GM04504 (cell line): ENCODE measurements around the gene TRMT11.
"Not testable (repeated sequence)": the region's sequence is repeated elsewhere in the genome, so short reads cannot be mapped to it uniquely, and the experiment has no call there.

Source experiments
- DNase-seq: peaks from one replicate; pipeline ENCODE4 v3.0.0-alpha.2; 2012; ENCODE audit warnings: low read depth

The TRMT11 gene

DNA sequence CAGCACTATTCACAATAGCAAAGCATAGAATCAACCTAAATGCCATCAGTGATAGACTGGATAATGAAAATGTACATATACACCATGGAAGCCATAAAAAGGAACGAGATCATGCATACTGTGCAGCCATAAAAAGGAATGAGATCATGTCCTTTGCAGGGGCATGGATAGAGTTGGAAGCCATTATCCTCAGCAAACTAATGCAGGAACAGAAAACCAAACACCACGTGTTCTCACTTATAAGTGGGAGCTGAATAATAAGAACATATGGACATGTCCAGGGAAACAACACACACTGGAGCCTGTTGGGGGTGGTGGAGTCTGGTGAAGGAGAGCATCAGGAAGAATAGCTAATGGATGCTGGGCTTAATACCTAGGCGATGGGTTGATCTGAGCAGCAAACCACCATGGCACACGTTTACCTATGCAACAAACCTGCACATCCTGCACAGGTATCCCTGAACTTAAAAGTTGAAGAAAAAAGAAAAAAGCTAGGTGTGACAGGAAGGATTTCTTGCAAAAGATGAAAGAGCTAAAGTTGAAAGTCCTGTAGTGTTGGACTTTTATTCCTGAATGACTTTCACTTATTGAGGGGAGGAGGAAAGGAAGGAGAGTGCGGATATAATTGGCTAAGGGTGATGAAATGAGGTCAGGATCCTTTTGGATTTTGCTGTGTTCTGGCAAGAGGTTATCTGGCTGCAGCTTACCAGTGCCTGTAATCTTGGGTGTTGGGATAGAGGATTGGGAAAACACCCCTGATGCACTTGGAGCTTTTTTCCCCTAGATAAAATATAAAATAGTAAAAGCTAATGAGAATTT lies 8.5 kb downstream of the TRMT11 start:
- DNase-seq = no peak

DNA sequence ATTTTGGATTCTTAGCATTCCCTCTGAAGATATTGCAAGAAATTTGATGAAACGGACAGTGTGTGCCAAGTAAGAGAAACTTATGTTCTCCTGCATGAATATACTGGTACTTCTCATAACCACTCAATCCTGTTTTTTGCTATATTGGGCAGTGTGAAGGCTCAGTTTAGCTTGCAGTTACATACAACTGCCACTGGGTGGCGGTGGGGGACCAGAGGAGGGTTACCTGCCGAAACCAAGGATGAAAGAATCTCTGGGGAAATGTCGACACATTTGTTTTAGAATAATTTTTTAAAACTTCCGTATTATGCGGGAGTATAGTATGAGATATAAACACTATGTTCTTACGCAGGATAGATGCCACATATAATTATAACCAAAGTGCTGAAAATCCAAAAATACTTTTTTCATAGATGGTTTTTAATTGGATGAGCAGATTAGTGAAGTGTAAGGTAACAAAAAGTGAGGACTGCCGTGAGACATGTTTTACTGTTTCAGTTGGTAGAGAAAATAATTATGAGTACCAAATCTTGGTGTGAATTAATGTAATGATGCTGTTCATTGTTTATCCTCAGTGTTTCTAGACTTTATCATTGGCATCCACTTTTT lies 9.7 kb downstream of the TRMT11 start:
- no peak for DNase-seq

DNA sequence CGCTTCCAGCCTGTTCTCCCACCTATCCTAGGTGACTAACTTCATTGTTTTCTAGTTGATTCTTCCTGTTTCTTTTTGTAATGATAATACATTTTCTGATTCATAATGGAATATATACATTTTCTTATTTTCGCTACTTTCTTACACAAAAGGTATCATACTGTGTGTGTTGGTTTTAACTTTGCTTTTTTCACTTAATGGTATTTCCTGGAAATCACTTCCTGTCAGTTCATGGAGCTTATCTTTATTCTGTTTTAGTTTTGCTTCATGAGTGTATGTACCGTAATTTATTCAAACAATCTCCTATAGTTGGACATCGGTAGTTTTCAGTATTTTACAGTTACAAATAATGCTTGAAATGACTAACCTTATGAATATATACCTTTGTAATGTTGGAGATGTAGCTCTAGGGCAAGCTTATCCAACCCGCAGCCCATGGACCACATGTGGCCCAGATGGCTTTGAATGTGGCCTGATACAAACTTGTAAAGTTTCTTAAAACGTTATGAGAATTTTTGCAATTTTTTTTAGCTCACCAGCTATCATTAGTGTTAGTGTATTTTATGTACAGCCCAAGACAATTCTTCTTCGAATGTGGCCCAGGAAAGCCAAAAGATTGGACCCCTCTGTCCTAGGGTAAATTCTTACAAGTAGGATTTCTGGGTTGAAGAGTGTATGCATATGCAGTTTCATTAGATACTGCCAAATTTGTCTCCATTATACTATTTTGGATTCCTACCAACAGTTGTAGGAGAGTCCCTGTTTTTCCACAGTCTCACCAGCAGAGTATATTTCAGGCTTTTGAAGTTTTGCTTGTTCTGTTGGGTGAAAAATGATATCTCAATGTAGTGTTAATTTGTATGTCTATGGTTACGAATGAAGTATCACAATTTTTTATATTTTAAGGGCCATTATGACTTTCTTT lies 16.7 kb downstream of the TRMT11 start:
- no peak for DNase-seq

DNA sequence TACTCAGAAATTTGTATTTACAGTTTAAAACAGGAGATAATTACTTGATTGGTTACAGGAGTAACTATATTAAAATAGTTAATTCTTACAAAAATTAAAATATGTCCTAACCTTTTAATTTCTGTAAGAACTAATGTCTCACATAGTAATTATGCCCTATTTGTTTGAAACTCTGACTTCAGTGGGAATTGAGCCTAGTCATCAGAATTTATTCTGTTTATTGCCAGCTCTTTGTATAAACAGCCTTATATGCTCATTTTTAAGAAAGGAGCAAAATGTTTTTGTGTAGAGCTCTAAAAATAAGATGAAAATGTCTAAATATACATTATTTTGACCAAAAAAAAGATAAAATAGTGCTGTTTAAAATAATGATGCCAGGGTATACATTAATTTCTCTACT lies 21.5 kb downstream of the TRMT11 start:
- DNase-seq = no peak

DNA sequence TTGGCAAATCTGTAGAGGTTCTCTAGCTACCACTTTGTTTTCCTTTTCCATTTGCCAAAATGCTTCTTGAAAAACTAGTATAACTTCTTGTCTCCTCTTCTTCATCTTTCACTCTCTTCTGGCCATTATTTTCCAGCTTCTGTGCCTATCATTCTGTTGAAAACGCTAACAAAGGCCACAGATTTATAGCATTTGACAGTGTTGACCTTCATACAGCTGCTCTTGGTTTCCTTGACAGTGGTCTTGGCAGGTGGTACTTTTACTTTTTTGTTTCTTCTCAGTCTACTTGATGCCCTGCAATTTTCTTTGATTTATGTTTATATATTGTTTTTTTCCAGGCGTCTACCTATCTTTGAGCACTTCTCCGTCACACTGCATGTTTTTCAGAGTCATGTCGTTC lies 23.7 kb downstream of the TRMT11 start:
- no peak for DNase-seq

DNA sequence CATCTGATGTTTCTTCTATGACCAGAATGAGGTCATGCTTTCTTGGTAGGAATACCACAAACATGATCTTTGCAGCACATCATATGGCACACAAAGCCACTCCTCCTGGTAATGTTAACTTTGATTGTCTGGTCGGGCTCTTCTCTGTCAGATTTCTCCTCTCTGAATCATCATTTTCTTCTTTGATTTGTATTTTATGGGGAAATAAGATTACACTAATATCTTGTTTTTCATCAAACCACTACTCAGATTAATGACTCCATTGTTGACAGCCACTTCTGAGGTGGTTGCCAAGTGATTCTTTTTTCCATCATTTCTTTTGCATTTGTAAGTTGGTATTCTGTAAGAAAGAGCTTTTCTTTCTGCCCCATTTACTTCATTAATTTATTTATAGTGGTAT lies 29.5 kb downstream of the TRMT11 start:
- DNase-seq = no peak

DNA sequence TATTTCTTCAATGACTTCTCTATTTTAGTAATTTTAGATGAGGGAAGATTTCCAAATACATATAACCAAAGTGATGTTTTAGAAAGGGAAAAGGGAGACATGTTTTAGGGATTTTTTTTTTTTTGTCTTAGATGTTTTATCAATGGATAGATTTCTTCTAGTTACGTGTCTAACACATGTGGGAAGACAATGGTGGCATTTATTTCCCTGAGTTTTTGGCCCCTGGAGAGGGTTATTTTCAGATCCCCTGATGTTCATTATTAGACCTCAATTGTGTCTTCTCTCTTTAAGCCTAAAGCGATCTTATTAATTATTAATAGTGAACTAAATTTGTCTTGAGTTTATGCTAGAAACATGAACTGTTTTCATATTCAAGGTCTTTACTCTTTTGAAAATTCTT lies 30.3 kb downstream of the TRMT11 start:
- no peak for DNase-seq

DNA sequence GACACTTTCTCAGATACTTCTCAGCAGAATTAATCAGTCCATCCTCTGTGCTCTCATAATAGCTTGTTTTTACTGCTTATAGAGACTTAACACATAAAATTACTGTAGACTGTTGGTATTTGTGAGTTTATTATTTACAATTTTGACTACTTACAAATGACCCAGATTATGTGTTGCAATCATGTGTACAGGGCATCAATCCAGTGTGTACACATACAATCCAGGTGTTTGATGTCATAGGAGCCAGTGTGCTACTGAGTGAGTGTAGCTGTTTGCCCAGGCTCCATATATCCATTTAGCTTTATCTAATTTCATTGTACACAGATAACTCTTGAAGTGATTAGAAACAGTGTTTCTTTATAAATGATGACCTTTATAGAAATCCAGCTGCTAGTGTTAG lies 31.3 kb downstream of the TRMT11 start:
- no peak for DNase-seq

DNA sequence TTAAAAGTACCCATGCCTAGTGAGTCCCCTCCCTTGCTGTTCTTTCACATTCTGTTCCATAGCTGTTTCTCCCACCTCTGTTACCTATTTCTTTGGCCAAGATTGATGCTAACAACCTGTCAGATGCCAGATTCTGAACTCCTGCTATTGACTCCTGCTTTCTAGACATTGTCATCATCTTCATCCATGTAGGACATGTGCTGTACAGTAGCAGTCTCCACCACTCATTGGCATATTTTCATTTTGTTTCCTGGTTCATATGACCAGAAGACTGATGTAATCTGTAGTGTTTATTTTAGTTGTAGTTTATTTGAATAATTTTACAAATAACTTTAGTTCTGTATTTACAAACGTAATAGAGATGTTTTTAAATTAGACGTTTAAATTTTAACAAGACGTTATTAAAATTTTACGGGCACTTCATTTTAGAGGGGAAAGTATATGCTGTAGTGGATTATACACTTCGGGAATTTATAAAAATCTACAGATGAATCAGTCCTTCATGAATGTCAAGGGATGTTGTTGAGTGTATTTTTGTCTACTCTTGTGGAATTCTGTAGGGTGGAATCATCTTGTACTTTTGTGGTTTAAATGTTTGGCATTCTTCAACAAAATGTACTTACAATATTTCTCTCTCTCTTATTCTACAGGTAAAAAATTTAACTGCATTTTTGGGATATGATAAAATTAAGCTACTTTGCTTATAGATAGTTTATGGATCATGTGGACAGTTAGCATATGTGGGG lies 34.1 kb downstream of the TRMT11 start:
- DNase-seq = no peak

DNA sequence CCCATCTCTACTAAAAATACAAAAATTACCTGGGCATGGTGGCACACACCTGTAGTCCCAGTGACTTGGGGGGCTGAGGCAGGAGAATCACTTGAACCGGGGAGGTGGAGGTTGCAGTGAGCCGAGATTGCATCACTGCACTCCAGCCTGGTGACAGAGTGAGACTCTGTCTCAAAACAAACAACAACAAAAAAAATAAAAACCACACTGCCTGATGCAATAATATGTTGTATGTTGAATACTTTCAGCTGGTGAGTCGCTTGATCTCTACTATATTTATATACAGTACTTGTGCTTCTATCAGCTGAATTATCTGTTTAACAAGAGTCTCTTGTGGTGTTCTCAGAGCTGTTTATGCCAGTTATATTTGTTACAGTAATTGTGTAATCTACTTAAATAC lies 37.1 kb downstream of the TRMT11 start:
- DNase-seq = not testable (repeated sequence)

DNA sequence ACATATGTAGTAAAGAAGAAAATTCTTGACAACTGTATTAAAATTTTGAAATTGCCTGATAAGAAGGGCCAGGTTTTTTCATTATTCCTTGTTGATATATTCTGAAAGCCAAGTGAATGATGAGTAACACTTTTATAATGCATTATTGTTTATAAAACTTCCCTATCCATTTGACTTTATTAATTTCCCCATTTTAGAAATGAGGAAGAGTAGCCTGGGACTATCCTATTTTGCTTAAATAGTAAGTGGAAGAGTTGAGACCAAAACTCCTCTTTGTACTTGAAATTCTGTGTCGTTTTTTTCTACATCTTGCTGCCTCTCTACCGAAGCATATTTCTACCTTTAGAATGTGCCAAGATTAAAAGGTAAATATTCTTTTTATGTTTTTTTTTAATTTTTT lies 39.7 kb downstream of the TRMT11 start:
- no peak for DNase-seq

DNA sequence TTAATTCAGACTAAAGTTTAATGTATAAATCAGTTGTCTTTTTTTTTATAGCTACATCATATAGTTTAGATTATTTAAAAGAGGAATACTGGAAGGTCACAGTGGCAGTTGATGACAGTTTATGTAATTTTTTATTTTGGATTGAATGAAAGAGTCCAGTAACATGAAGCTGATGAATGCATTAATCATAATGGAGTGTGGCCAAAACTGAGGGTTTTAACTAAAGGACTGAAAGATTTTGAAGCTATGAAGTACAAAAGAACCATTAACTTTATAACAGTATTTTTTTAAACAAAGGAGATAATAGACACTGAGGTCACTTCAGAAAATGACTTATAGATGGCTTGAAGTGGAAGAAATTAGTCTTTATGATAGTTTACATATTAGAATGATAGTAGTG lies 41.3 kb downstream of the TRMT11 start:
- no peak for DNase-seq

DNA sequence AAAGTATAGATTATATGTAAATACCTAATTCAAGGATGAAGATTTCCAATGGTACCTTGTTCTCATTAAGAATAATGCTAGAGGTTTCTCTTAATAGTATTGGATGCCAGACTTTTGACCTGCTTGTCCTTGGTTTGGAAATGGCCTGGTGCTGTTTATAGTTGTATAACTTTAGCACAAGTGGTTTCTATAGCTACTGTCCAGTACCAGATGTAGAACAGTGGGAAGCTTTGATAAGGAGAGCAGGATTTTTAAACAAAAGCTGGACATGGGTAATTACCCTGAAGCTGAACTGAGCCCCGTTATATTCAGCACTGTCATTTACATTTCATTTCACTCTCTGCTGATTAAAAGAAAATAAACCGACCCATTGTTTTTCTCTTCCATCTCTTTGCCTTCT lies 43.7 kb downstream of the TRMT11 start:
- no peak for DNase-seq

DNA sequence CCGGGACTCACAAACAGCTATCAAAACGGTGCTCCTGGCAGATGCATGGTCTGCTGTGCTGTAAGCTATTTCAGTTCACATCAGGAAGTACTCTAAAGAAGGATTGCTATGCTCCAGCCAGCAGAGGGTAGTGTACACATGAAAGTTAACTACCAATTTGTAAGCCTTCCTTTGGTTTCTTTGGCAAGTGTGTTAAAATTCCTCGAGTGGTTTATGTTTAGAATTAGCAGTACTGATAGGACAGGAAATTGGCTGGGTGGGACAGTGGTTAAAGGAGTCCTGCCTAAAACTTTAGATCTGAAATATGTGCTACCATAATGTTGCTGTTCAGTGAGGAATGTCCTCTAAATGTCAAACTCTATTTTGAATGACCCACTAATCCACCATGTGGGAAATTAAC lies 47.4 kb downstream of the TRMT11 start:
- DNase-seq = peak; percentile 83

DNA sequence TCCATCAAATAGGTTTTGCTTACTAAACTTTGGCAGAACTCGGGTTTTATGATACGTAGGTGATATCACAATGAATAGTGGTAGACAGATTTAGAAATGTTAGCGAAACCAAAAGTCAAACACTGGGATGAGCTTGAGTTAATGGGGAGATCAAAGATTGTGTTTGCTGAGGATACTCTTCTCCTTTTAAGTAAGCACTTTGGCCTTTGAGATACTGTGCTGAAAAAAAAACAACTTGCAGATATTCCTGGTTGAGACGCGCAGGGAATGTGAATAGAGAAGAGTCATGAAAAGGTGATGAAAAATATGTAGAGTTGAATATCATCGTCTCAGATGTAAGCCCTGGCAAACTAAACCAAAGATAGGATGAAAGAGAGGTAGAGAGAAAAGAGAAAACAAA lies 48.3 kb downstream of the TRMT11 start:
- no peak for DNase-seq

DNA sequence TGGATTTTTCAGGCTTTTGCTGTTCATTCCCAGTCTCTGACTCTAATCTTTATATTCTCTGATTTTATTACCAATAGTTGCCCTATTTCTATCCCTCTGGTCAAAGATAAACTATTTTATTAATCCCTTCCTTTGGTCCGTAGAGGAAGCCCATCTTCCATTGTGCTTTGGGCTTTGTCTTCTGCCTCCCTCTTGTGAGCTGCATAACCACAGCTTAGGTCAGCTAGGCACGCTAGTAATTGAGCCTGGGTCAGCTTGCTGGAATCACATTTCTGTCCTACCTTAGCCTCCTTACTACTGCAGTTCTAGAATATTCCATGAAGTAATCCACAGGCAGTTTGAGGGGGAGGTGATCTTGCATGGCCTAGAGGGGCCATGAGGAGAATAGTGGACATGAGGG lies 49.4 kb downstream of the TRMT11 start:
- no peak for DNase-seq

DNA sequence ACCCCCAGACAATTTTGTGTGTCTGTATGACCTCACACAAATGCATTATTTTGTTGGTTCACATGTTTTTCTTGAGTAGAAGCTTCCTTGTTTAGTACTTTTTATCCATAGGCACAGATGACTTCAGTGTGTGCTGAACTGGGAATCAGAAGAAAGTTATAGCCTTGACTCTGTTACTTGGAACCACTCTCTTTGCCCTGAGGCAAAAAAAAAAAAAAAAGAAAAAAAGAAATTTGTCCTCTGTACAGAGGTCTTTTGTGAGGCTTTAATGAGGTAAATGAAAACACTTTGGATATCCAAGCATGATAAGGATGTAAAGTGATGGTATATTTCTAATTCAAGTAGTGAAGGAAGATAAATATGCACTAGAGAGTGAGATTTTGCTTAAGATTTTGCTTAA lies 51.9 kb downstream of the TRMT11 start:
- no peak for DNase-seq

DNA sequence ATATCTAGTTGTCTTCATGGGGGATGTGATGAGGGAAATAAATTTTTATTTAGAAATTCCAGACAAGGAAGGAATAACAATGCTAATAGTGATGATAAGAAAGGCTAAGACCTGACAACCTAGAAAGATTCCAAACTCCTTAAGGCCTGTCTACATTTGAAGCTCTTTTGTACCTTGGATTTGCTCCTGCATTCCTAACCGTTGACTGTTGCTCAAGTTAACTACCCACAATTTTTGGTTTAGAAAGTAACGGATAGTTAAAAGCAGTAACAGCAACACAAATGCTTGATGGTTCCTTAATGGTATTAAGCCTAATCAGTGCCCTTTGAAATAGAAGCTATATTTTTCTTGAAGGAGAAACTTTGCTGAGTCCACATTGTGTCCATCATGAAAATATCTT lies 52.9 kb downstream of the TRMT11 start:
- DNase-seq = no peak

DNA sequence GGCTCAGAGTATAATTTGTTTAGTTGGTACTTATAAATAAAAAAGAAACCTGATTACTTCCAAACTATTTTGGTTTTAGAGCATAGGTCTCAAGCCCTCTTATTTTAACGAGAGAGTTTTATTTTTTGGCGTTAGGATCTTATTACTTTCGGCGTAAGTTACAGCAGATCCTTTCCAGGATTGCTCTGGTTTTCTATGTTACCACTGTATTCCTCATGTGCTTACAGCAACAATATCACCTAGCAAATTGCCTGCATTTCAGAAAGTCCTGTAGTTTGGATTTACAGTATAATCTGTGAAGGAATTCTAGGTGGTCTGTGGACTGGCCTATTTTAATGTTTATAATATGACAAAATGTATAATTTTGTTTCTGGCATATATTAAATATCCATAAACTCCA lies 54.1 kb downstream of the TRMT11 start:
- no peak for DNase-seq

DNA sequence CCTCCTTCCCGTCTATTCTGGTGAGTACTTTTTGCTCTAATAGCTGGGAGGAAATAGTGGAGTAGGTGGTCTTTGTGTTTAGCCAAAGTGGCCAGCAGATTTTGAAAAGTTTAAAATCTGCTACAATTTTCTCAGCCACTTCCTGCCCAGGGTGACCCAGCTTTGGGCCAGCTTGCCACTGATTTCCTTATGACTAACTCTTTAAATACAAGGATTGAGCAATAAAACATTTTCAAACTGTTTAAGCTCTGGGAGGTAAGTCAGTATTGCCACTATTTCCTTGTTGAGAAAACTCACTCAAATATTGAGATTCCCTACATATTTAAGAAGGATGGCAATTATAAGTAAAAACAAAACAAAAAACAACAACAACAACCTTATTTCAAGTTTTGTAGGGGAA lies 54.5 kb downstream of the TRMT11 start:
- no peak for DNase-seq

DNA sequence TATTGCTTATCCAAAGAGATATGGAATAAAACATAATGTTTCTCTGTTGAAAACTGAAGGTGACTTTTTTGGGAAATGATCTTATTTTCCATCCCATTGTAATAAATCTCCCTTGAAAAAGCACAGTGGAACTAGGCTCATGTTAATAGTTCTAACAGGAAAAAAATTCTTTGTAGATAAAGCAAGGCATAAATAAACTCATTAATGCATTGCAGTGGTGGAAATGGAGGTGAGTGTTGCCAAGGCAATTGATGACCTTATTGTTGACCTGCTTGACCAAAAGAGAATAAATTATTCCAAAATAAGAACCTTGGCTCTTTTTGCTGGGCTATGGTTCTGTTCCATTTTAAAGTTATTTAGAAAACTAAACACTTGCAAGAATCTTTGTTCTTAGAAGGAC lies 55.2 kb downstream of the TRMT11 start:
- no peak for DNase-seq

DNA sequence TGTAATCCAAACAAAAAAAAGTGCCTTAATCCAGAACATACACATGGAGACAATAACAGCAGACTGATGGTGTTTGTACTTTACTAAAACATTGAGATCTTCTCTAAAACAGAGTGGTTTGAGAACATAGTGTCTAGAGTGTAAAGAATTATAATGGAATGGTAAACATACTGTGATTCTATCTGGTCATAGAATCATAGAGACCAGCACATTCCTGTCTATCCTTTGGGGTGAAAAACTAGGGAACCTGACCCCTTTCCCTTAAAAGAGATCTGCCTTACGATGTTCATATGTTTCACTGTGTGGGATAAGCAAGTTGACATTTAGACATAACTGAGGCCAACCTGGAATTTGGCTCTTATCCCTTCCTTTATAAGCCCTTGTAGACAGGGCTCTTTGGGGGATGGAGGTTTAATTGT lies 55.7 kb downstream of the TRMT11 start:
- DNase-seq = no peak
